Heart right ventricle (tissue), 16 donors: ENCODE measurements around the gene THSD7B. TPM values are rescaled to one million over a fixed set of nuclear protein-coding genes. Genes with fewer than 3 reads are reported as not detected.

Source experiments
- ATAC-seq, 8 donors: fragments of 200-7000 bp; cut with Tn5 transposase; one replicate each; pipeline ENCODE4 v1.9.1; 2020; ENCODE audit warnings: mild to moderate bottlenecking in 8 of 8, moderate library complexity in 8 of 8, moderate number of reproducible peaks in 1 of 8
- DNase-seq, 2 donors: peaks; one replicate each; pipeline ENCODE4 v3.0.0-alpha.2; 2020
- H3K27ac ChIP-seq, 10 donors: fragments of 200-600 bp; sonication (generic) in 2 of 10; one replicate each; pipeline versions ENCODE4 v1.5.0 to v1.8.0; 2020 to 2022; ENCODE audit warnings: mild to moderate bottlenecking in 3 of 10
- H3K27me3 ChIP-seq, 7 donors: fragments of 200-600 bp; one replicate each; pipeline ENCODE4 v1.8.0; 2021 to 2022; ENCODE audit warnings: mild to moderate bottlenecking in 2 of 7
- H3K36me3 ChIP-seq, 9 donors: fragments of 200-600 bp; sonication (generic) in 1 of 9; one replicate each; pipeline versions ENCODE4 v1.5.0 to v1.8.0; 2020 to 2022; ENCODE audit warnings: mild to moderate bottlenecking in 2 of 9
- H3K4me1 ChIP-seq, 9 donors: fragments of 200-600 bp; sonication (generic) in 1 of 9; one replicate each; pipeline versions ENCODE4 v1.5.0 to v1.8.0; 2020 to 2022; ENCODE audit warnings: mild to moderate bottlenecking in 4 of 9
- H3K4me3 ChIP-seq, 10 donors: fragments of 200-600 bp; sonication (generic) in 2 of 10; one replicate each; pipeline versions ENCODE4 v1.5.0 to v1.8.0; 2020 to 2022; ENCODE audit warnings: mild to moderate bottlenecking in 7 of 10, moderate library complexity in 2 of 10
- H3K9me3 ChIP-seq, 11 donors: fragments of 200-600 bp in 10 of 11; sonication (generic) in 2 of 11; one replicate each; pipeline versions ENCODE4 v1.5.0 to v1.8.0; 2013 to 2022; ENCODE audit warnings: mild to moderate bottlenecking in 2 of 11, control low read depth in 1 of 11, moderate library complexity in 1 of 11
- CTCF ChIP-seq, 9 donors: fragments of 200-600 bp; sonication (generic) in 2 of 9; IDR thresholded peaks; one replicate each; pipeline versions ENCODE4 v1.5.0 to v1.8.0; 2021 to 2022; ENCODE audit warnings: antibody characterized with exemption in 9 of 9, mild to moderate bottlenecking in 5 of 9, moderate library complexity in 1 of 9
- WGBS, 2 donors: extraction: QIAGEN DNeasy Blood & Tissue Kit; methylation state at CpG; one replicate each; pipeline ENCODE4 v1.1.7; 2013; ENCODE audit warnings: inconsistent platforms in 1 of 2; 5-methylcytosine and 5-hydroxymethylcytosine counted together
- intact Hi-C, 10 donors: fragments of 100-400 bp; cut with DNase I; formaldehyde crosslinking; loops; one replicate each; pipeline versions ENCODE4 v1.11.1 to v1.14.2; 2022
- polyA plus RNA-seq, 2 donors: library from polyadenylated mRNA; stranded (reverse); fragments of 200-250 nt; gene quantifications; one replicate each; pipeline ENCODE4 v1.2.3, GENCODE V29; 2013
- total RNA-seq, 10 donors: library from RNA; stranded (reverse); fragmentation: NEBNext Ultra II Directional in 3 of 10; extraction: Animal tissue kit (Norgen Biotek cat#: 25700) in 3 of 10; gene quantifications; one replicate each; pipeline versions ENCODE4 v1.2.1 to v1.2.4, GENCODE V29; 2021 to 2023
- donor health status: Arrhythmogenic right ventricular cardiomyopathy.
- donor health status: ischemic (EF 13 %, LVEDD 7.1; RV severe dilation, severe dysfunction).
- donor health status: healthy with polysubstance abuse.
- donor health status: DM: no; HTN: yes; CAD: no.
- donor health status: DM: no; HTN: no; CAD: no.
- donor health status: ischemic (EF 25% LVEDD 6.9; RV normal size, moderate dysfunction).
- donor health status: ischemic (EF 25% LVEDD 5.7; RV mildly dilated, moderate dysfunction).
- donor health status: healthy.
- donor health status: DM: yes; HTN: yes; CAD: no.
- donor health status: Ischemic cardiomyopathy.
- donor health status: ischemic (EF 35%, LVEDD 5.7; RV mildly dilated, moderate dysfunction).
- donor health status: nonischemic (EF 11% LVEDD 7.7; RV severe dilation, severe dysfunction).
- donor health status: DM: yes; HTN: yes; CAD: no.
- donor health status: PGD.
- donor health status: ischemic (EF 29% LVEDD 5.4; RV normal size, mild dysfunction).
- donor health status: nonischemic (EF 23%, LVEDD 6.1; RV moderate dilation, normal function).

Gene THSD7B
- total and polyA plus RNA-seq, 12 donors = 0.01 to 0.39 (median 0.18) TPM

GRCh38 chr2:137229834-137230233, 464.5 kb downstream of the THSD7B start:
- H3K36me3 ChIP-seq = no peaks in the 10 kb centered on the region
- intact Hi-C loops = no loop called here
- H3K4me3 ChIP-seq = no peak overlapping the region
- no peak for TF ChIP-seq CTCF (IDR thresholded peaks at IDR 0.05)
- H3K27ac ChIP-seq = no peak overlapping the region
- 87 to 92% methylated on average over 5 of the region's 5 CpGs for WGBS, 2 donors
- no peaks in the 10 kb centered on the region for H3K9me3 ChIP-seq
- DNase-seq (no peak), ATAC-seq (no peak)
- H3K4me1 ChIP-seq = no peaks in the 10 kb centered on the region
- no peaks in the 10 kb centered on the region for H3K27me3 ChIP-seq

GRCh38 chr2:137231628-137232027, 466.3 kb downstream of the THSD7B start:
- no peaks in the 10 kb centered on the region for H3K9me3 ChIP-seq
- H3K27ac ChIP-seq = no peak overlapping the region
- DNase-seq (no peak), ATAC-seq (no peak)
- no peaks in the 10 kb centered on the region for H3K4me1 ChIP-seq
- no peaks in the 10 kb centered on the region for H3K27me3 ChIP-seq
- no peak overlapping the region for H3K4me3 ChIP-seq
- intact Hi-C loops = no loop called here
- no peaks in the 10 kb centered on the region for H3K36me3 ChIP-seq
- WGBS, 2 donors = 63 to 72% methylated on average over 4 of the region's 4 CpGs
- TF ChIP-seq CTCF (IDR thresholded peaks at IDR 0.05) = no peak

GRCh38 chr2:137232076-137232475, 466.7 kb downstream of the THSD7B start:
- H3K27me3 ChIP-seq = no peaks in the 10 kb centered on the region
- H3K9me3 ChIP-seq = no peaks in the 10 kb centered on the region
- no peaks in the 10 kb centered on the region for H3K36me3 ChIP-seq
- H3K4me1 ChIP-seq = no peaks in the 10 kb centered on the region
- TF ChIP-seq CTCF (IDR thresholded peaks at IDR 0.05) = no peak
- H3K27ac ChIP-seq = no peak overlapping the region
- DNase-seq = no peak
- WGBS, 2 donors = 85 to 88% methylated on average over 2 of the region's 2 CpGs
- no peak overlapping the region for H3K4me3 ChIP-seq
- ATAC-seq = no peak
- intact Hi-C loops = no loop called here

GRCh38 chr2:137233091-137233490, 467.7 kb downstream of the THSD7B start:
- TF ChIP-seq CTCF (IDR thresholded peaks at IDR 0.05) = no peak
- no peaks in the 10 kb centered on the region for H3K4me1 ChIP-seq
- intact Hi-C loops = no loop called here
- DNase-seq (no peak), ATAC-seq (no peak)
- WGBS, 2 donors = 82 to 87% methylated on average over 3 of the region's 3 CpGs
- no peaks in the 10 kb centered on the region for H3K9me3 ChIP-seq
- no peak overlapping the region for H3K4me3 ChIP-seq
- H3K27me3 ChIP-seq = no peaks in the 10 kb centered on the region
- no peaks in the 10 kb centered on the region for H3K36me3 ChIP-seq
- no peak overlapping the region for H3K27ac ChIP-seq
